DOHH2 (cell line): ENCODE data around the gene C4orf33.

Experiments
- H3F3A ChIP-seq: fragments of 200-600 bp; sonication (generic), shearing (Covaris generic); 2 replicates; pipeline ENCODE4 v1.6.0; 2016; ENCODE audit warnings: antibody characterized with exemption, mild to moderate bottlenecking; ENCODE audit not compliant: control insufficient read depth, insufficient read depth
- H3K27ac ChIP-seq: fragments of 200-600 bp; sonication (generic); 2 replicates; pipeline ENCODE4 v1.5.1; 2014; ENCODE audit warnings: low read depth, mild to moderate bottlenecking, low read length, moderate library complexity
- H3K27me3 ChIP-seq: fragments of 200-600 bp; sonication (generic); 2 replicates; pipeline ENCODE4 v1.6.1; 2014; ENCODE audit warnings: mild to moderate bottlenecking, low read length, mixed read lengths; ENCODE audit not compliant: control insufficient read depth
- H3K36me3 ChIP-seq: fragments of 200-600 bp; sonication (generic); 2 replicates; pipeline ENCODE4 v1.6.1; 2014; ENCODE audit warnings: mild to moderate bottlenecking, low read length, moderate library complexity, mixed read lengths; ENCODE audit not compliant: control insufficient read depth
- H3K4me1 ChIP-seq: fragments of 200-600 bp; sonication (generic); 2 replicates; pipeline ENCODE4 v1.6.1; 2014; ENCODE audit warnings: mild to moderate bottlenecking, low read length, mixed read lengths; ENCODE audit not compliant: control insufficient read depth
- H3K4me2 ChIP-seq: fragments of 200-600 bp; sonication (generic); 2 replicates; pipeline ENCODE4 v1.6.0; 2014; ENCODE audit warnings: mild to moderate bottlenecking, low read length, moderate library complexity
- H3K4me3 ChIP-seq: fragments of 200-600 bp; sonication (generic); 2 replicates; pipeline ENCODE4 v1.5.1; 2014; ENCODE audit warnings: mild to moderate bottlenecking, low read length, mixed read lengths
- H3K79me2 ChIP-seq: fragments of 200-600 bp; sonication (generic); 2 replicates; pipeline ENCODE4 v1.6.1; 2014; ENCODE audit warnings: mild to moderate bottlenecking, low read length, mixed read lengths; ENCODE audit not compliant: control insufficient read depth
- H3K9me2 ChIP-seq: fragments of 200-600 bp; sonication (generic); replicated peaks from 2 replicates; pipeline ENCODE4 v1.6.1; 2014; ENCODE audit warnings: mild to moderate bottlenecking, low read length, mixed read lengths; ENCODE audit not compliant: control insufficient read depth
- H3K9me3 ChIP-seq: fragments of 200-600 bp; sonication (generic); 2 replicates; pipeline ENCODE4 v1.6.1; 2014; ENCODE audit warnings: antibody characterized with exemption, low read length, mixed read lengths; ENCODE audit not compliant: control insufficient read depth, insufficient read depth
- H4K20me1 ChIP-seq: fragments of 200-600 bp; sonication (generic); 2 replicates; pipeline ENCODE4 v1.6.0; 2014; ENCODE audit warnings: low read depth, mild to moderate bottlenecking, antibody characterized with exemption, low read length, moderate library complexity; ENCODE audit not compliant: control insufficient read depth, insufficient read depth
- EZH2phosphoT487 ChIP-seq: fragments of 200-600 bp; sonication (generic); IDR thresholded peaks from 2 replicates; pipeline ENCODE4 v1.6.1; 2017; ENCODE audit warnings: borderline replicate concordance, mild to moderate bottlenecking, antibody characterized with exemption, low read length, moderate library complexity, mixed read lengths
- TF ChIP-seq, protein P1 (sequence below): fragments of 200-600 bp; sonication (generic); IDR thresholded peaks from one replicate; pipeline ENCODE4 v1.5.1; 2014; ENCODE audit warnings: antibody characterized with exemption, mild to moderate bottlenecking, low read depth, low read length; ENCODE audit not compliant: poor library complexity, severe bottlenecking

Gene C4orf33

DNA sequence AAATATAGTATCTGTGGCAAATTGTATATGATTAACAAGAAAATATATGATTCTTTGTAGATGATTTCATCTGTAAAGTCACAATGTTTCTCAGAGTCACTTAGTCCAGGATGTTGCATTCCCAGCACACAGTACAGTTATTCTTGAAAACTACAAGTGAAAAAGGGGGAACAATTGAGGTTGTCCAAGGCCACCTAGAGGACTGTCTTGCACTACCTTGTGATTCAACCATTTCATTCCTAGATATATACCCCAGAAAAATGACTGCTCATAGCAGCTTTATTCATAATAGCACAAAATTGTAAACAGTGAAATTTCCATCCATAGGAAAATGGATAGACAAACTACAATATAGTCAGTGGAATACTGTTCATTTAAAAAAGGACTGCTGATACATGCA, 16.0 kb downstream of the C4orf33 start:
- no peak overlapping the region for H3K4me2 ChIP-seq
- H3K36me3 ChIP-seq: no peaks in the 10 kb centered on the region
- no peaks in the 10 kb centered on the region for H3K9me2 ChIP-seq
- no peaks in the 10 kb centered on the region for H3K4me1 ChIP-seq
- no peak overlapping the region for H3K27ac ChIP-seq
- H4K20me1 ChIP-seq: no peaks in the 10 kb centered on the region
- no peaks in the 10 kb centered on the region for H3K27me3 ChIP-seq
- no peak overlapping the region for H3K4me3 ChIP-seq
- no peaks in the 10 kb centered on the region for H3K79me2 ChIP-seq
- no peak for TF ChIP-seq EZH2phosphoT487
- TF ChIP-seq, protein P1, sequence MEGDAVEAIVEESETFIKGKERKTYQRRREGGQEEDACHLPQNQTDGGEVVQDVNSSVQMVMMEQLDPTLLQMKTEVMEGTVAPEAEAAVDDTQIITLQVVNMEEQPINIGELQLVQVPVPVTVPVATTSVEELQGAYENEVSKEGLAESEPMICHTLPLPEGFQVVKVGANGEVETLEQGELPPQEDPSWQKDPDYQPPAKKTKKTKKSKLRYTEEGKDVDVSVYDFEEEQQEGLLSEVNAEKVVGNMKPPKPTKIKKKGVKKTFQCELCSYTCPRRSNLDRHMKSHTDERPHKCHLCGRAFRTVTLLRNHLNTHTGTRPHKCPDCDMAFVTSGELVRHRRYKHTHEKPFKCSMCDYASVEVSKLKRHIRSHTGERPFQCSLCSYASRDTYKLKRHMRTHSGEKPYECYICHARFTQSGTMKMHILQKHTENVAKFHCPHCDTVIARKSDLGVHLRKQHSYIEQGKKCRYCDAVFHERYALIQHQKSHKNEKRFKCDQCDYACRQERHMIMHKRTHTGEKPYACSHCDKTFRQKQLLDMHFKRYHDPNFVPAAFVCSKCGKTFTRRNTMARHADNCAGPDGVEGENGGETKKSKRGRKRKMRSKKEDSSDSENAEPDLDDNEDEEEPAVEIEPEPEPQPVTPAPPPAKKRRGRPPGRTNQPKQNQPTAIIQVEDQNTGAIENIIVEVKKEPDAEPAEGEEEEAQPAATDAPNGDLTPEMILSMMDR: no peak
- H3F3A ChIP-seq: no peaks in the 10 kb centered on the region; the same call in 1 of the 2 replicates
- no peaks in the 10 kb centered on the region for H3K9me3 ChIP-seq

DNA sequence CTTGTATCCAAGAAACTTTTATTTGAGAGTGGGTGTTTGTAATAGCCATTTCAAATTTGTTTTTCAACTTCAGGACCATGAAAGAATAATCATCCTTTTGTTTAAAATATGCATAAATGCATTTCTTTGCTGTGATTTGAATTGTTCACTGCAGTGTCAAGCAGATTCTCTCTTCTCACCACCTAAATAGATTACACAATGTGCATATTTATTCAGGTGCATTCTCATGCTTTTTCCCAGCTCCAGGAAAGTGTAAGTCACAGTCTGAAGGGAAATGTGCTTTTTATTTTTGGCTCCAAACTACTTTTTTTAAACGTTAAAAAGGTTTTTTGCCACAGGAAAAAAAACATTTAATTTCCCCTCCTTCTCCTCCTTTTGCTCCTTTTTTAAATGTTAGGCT, 17.5 kb downstream of the C4orf33 start:
- Histone ChIP-seq H3F3A (no peaks in the 10 kb centered on the region), H3K4me1 (no peaks in the 10 kb centered on the region), H3K27ac (no peak overlapping the region), H3K36me3 (no peaks in the 10 kb centered on the region), H4K20me1 (no peaks in the 10 kb centered on the region), H3K9me2 (no peaks in the 10 kb centered on the region), H3K4me3 (no peak overlapping the region), H3K9me3 (no peaks in the 10 kb centered on the region), H3K4me2 (no peak overlapping the region), H3K79me2 (no peaks in the 10 kb centered on the region), H3K27me3 (no peaks in the 10 kb centered on the region)
- TF ChIP-seq, protein P1: no peak
- TF ChIP-seq EZH2phosphoT487: no peak

DNA sequence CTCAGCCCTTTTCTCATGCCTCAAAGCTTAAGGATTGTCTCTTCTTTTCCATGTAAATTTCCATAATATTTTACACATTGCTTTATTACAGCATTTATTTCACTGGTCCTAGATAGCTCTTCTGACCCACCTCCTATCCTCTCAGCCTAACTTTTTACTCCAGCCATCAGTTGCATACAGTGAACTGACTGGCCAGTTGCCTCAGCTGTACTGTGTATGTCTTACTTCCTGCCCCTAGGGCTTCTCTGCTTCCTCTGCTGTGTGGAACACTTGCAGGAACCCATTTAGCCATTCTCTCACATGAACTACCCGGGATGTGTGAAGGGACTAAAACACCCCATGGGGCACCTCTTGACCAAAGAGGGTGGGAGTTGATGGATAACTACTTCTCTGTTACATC, 18.0 kb downstream of the C4orf33 start:
- H3K79me2 ChIP-seq: no peaks in the 10 kb centered on the region

More for the DNA sequence above, 18.0 kb downstream of the C4orf33 start:
- no peak overlapping the region for H3K4me3 ChIP-seq
- H4K20me1 ChIP-seq: no peaks in the 10 kb centered on the region
- no peaks in the 10 kb centered on the region for H3F3A ChIP-seq
- no peaks in the 10 kb centered on the region for H3K36me3 ChIP-seq
- no peaks in the 10 kb centered on the region for H3K9me2 ChIP-seq
- H3K9me3 ChIP-seq: no peaks in the 10 kb centered on the region
- H3K27ac ChIP-seq: no peak overlapping the region
- H3K4me1 ChIP-seq: no peaks in the 10 kb centered on the region
- TF ChIP-seq, protein P1: no peak
- no peak for TF ChIP-seq EZH2phosphoT487
- H3K4me2 ChIP-seq: no peak overlapping the region
- H3K27me3 ChIP-seq: no peaks in the 10 kb centered on the region
